IMR-90 (cell line): ENCODE results near the gene CERS5.

ENCODE experiments used
- BHLHE40 ChIP-seq: fragments of 150-350 bp; IDR thresholded peaks from 2 replicates; pipeline ENCODE4 v1.6.1; 2016; ENCODE audit warnings: mild to moderate bottlenecking, low read depth, low read length
- CEBPB ChIP-seq: IDR thresholded peaks from 2 replicates; pipeline ENCODE4 v1.6.1; 2012; ENCODE audit warnings: low read depth, low read length, improper control_type of control experiment
- CHD1 ChIP-seq: IDR thresholded peaks from 2 replicates; pipeline ENCODE4 v1.6.1; 2012; ENCODE audit warnings: low read depth, low read length, improper control_type of control experiment
- CTCF ChIP-seq: conservative IDR thresholded peaks from 2 replicates; pipeline ENCODE4 v1.5.1; 2012; ENCODE audit warnings: mild to moderate bottlenecking, low read depth, low read length, improper control_type of control experiment
- MAFK ChIP-seq: IDR thresholded peaks from 2 replicates; pipeline ENCODE4 v1.6.1; 2012; ENCODE audit warnings: low read depth, low read length, improper control_type of control experiment
- POLR2A ChIP-seq: IDR thresholded peaks from 2 replicates; pipeline ENCODE4 v1.6.1; 2012; ENCODE audit warnings: mild to moderate bottlenecking, low read depth, low read length
- RCOR1 ChIP-seq: IDR thresholded peaks from 2 replicates; pipeline ENCODE4 v1.6.1; 2012; ENCODE audit warnings: mild to moderate bottlenecking, low read length, improper control_type of control experiment; ENCODE audit not compliant: insufficient replicate concordance
- RFX5 ChIP-seq: IDR thresholded peaks from 2 replicates; pipeline ENCODE4 v1.8.0; 2012; ENCODE audit warnings: low read depth, mild to moderate bottlenecking, low read length, moderate library complexity
- TF ChIP-seq, protein P1 (sequence below): fragments of 150-350 bp; IDR thresholded peaks from 2 replicates; pipeline ENCODE4 v1.6.1; 2017; ENCODE audit warnings: mild to moderate bottlenecking, antibody characterized with exemption, low read length, low read depth

DNA sequence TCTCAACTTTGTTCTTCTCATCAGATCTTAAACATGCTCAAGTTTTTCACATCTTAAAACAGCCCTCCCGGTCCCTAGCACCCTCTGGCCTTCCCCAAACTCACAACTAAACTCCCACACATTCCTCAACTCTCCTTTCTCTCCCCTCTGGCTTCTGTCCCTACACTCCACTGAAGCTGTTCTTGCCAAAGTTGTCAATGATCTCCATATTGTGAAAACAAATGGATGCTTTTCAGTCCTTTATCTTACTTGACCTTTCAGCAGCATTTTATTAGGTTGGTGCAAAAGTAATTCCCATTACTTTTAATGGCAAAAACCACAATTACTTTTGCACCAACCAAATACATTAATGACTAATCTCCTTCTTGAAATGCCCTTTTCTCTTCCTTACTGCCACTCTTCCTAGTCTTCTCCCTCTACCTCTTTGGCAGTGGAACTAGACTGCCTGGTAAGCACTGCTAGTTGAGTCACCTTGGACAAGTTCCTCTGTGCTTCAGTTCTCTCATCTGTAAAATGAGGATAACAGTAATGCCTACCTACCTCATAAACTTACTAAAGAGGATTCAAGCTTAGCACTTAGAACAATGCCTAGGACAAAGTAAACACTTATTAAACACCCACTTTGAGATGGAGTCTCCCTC, 16.0 kb downstream of the CERS5 start:
- TF ChIP-seq POLR2A = no peak
- TF ChIP-seq CTCF = no peak
- no peak for TF ChIP-seq MAFK
- no peak for TF ChIP-seq CHD1
- TF ChIP-seq, protein P1, sequence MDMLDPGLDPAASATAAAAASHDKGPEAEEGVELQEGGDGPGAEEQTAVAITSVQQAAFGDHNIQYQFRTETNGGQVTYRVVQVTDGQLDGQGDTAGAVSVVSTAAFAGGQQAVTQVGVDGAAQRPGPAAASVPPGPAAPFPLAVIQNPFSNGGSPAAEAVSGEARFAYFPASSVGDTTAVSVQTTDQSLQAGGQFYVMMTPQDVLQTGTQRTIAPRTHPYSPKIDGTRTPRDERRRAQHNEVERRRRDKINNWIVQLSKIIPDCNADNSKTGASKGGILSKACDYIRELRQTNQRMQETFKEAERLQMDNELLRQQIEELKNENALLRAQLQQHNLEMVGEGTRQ = no peak
- no peak for TF ChIP-seq RFX5
- no peak for TF ChIP-seq RCOR1
- TF ChIP-seq CEBPB = no peak
- no peak for TF ChIP-seq BHLHE40
